Mucosa of descending colon (tissue), 3 donors: ENCODE data around the gene ACP1. TPM values are rescaled to one million over a fixed set of nuclear protein-coding genes. Genes with fewer than 3 reads are reported as not detected.

Experiments
- ATAC-seq: fragments of 200-7000 bp; cut with Tn5 transposase; one replicate; pipeline ENCODE4 v1.9.1; 2020; ENCODE audit warnings: mild to moderate bottlenecking, moderate library complexity
- DNase-seq, 3 donors: peaks; one replicate each; pipeline ENCODE4 v3.0.0-alpha.2; 2020
- H3K36me3 ChIP-seq: fragments of 200-600 bp; one replicate; pipeline ENCODE4 v1.8.0; 2021; ENCODE audit warnings: low read depth, mild to moderate bottlenecking
- H3K4me1 ChIP-seq: fragments of 200-600 bp; one replicate; pipeline ENCODE4 v1.8.0; 2021; ENCODE audit warnings: low read depth, mild to moderate bottlenecking
- H3K4me3 ChIP-seq: fragments of 200-600 bp; one replicate; pipeline ENCODE4 v1.8.0; 2021; ENCODE audit warnings: mild to moderate bottlenecking
- H3K9me3 ChIP-seq: fragments of 200-600 bp; one replicate; pipeline ENCODE4 v1.8.0; 2021; ENCODE audit warnings: mild to moderate bottlenecking
- CTCF ChIP-seq: fragments of 200-600 bp; IDR thresholded peaks from one replicate; pipeline ENCODE4 v1.8.0; 2022; ENCODE audit warnings: antibody characterized with exemption, mild to moderate bottlenecking
- intact Hi-C, 2 donors: fragments of 100-400 bp; cut with DNase I in 1 of 2; cut with micrococcal nuclease in 1 of 2; formaldehyde crosslinking; loops; one replicate each; pipeline versions ENCODE4 v1.11.0 to v1.11.1; 2022; cut with DNase I, micrococcal nuclease
- total RNA-seq, 3 donors: library from RNA; stranded (reverse); fragmentation: NEBNext Ultra II Directional in 2 of 3; extraction: Animal tissue kit (Norgen Biotek cat#: 25700) in 2 of 3; gene quantifications; one replicate each; pipeline versions ENCODE4 v1.2.1 to v1.2.4, GENCODE V29; 2021 to 2023
- donor health status: DM: no; HTN: no; CAD: no; lungs with moderate emphysema.
- donor health status: DM: no; HTN: no; CAD: no.
- donor health status: DM: no; HTN: yes; CAD: no.

The ACP1 gene
- total RNA-seq, 3 donors from 2014 or later: 61.9 to 87.3 (median 72.1) TPM

DNA sequence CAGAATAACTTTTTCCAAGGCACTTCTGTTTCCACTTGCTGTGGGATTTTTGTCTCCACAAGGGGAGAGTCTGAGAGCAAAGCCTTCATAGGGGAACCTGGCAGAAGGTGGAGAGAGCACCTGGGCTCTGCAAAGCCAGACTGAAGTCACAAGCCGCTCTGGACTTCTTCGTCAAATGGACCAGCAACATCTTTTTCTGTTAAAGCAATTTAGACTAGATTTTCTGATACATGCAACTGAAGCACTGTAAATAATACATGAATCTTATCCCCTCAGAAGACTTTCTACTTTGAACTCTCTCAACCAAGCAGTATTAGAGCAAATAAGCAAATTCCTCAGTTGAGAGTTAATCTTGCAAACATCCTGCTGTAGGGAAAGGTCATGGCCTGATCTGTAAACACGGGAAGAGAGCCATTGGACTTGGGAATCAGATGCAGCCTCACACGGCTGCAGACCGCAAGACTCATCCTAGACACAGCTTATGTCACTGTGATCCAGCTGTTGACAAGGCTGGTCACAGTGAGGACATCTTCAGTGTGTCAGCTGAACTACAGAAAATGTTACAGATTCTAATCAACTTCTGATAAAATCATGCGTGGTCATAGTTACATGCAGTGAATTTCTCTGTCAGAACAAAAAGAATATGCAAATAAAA lies 4.1 kb upstream of the ACP1 start:
- Histone ChIP-seq H3K4me1 (no peaks in the 10 kb centered on the region), H3K36me3 (no peaks in the 10 kb centered on the region), H3K4me3 (no peak overlapping the region), H3K9me3 (peaks cover 7% of the 10 kb centered on the region)
- no peak for TF ChIP-seq CTCF
- ATAC-seq (no peak), DNase-seq (no peak)
- intact Hi-C loops: no loop called here

DNA sequence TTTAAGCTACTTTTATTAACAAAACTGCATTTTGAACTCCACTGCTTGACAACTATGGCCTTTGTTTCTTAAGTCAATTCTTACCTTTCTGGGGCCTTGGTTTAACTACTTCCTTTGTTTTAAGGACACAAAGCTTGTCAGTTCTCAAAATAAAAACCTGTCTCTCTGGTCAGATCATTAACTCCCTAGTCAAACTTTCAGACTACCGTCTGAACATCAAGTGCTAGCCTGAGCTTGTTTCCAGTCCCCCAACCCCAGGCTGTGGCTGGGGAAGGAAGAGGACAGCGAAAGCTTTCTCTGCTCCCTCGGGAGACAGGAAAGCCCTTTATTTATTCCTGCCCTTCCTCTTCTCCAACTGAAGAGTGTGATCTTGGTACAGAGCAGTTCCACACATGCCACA lies 2.6 kb upstream of the ACP1 start:
- TF ChIP-seq CTCF: no peak
- ATAC-seq: no peak
- Histone ChIP-seq H3K36me3 (no peaks in the 10 kb centered on the region), H3K9me3 (peaks cover 7% of the 10 kb centered on the region), H3K4me3 (no peak overlapping the region), H3K4me1 (peaks cover 9% of the 10 kb centered on the region)
- no peak for DNase-seq
- intact Hi-C loops: no loop called here

GRCh38 chr2:263022-263738 lies 1.6 kb upstream of the ACP1 start:
- intact Hi-C loops: no loop called here
- H3K4me1 ChIP-seq: peaks cover 9% of the 10 kb centered on the region
- H3K9me3 ChIP-seq: peaks cover 2% of the 10 kb centered on the region
- no peak for TF ChIP-seq CTCF
- no peaks in the 10 kb centered on the region for H3K36me3 ChIP-seq
- peak overlapping the region; percentile 56 for H3K4me3 ChIP-seq
- DNase-seq: peak; percentile 37 to 63 (median 57)
- ATAC-seq: no peak

- no peaks in the 10 kb centered on the region for H3K36me3 ChIP-seq
- ATAC-seq (peak; percentile 86), DNase-seq (peak; percentile 88 to 92 (median 91))
- H3K9me3 ChIP-seq: no peaks in the 10 kb centered on the region
- H3K4me1 ChIP-seq: peaks cover 9% of the 10 kb centered on the region
- intact Hi-C loops: no loop called here
- peak within 1 kb of the TSS; percentile 56 for H3K4me3 ChIP-seq
- TF ChIP-seq CTCF: no peak
Observed at GRCh38 chr2:263774-264492, 814 bp upstream of the ACP1 start, which contains the start of gene SH3YL1. SH3YL1 (minus strand) TSS chr2:264032; CDS start chr2:263984, 48 bp downstream.

GRCh38 chr2:268323-268722 lies 3.6 kb downstream of the ACP1 start:
- TF ChIP-seq CTCF: no peak
- Histone ChIP-seq H3K36me3 (no peaks in the 10 kb centered on the region), H3K9me3 (no peaks in the 10 kb centered on the region), H3K4me3 (no peak overlapping the region), H3K4me1 (peaks cover 15% of the 10 kb centered on the region)
- no peak for DNase-seq
- intact Hi-C loops: no loop called here
- ATAC-seq: no peak
